ENCODE results near the gene DBF4B. TPM values are rescaled to one million over a fixed set of nuclear protein-coding genes. Genes with fewer than 3 reads are reported as not detected.

The DBF4B gene
- total RNA-seq, 1 experiment from 2014 or later = 20.5 TPM

DNA sequence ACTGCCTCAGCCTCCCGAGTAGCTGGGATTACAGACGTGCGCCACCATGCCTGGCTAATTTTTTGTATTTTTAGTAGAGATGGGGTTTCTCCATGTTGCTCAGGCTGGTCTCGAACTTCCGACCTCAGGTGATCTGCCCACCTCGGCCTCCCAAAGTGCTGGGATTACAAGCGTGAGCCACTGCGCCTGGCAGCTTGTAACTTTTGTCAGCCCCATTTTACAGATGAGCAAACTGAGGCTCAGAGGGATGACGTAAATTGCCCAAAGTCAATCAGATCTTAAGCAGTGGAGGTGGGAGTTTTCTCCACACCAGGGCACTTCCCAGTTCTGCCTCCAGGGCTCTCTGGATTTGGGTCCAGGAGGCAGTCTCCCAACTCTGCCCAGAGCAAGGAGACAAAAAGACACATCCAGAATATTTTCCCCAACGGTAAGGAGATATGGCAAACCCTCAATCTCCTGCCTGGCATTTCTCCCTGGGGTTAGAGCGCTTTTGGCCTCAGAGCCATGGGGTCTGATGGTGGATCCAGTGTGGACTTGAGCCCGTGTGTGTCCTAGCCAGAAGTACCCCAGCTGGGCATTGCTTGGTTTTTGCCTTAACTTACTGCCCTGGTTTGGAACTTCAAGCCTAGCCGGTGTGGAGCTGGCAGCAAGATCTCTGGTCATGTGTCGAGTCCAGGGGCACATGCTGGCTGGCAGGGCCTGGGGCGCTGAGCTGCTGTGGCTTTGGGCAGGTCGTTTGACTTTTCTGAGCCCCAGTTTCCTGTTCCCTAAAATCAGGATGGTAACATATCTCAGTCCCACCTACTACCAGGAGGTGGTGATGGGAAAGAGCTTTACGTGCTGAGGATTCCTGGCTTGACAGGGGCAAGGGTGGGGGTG is 53.7 kb downstream of the DBF4B start:
- Histone ChIP-seq H3K4me1 (ENCODE audit: insufficient read depth, low read length, poor library complexity, severe bottlenecking) (no peaks in the 10 kb centered on the region), H3K9me3 (ENCODE audit: low read depth, low read length, poor library complexity, severe bottlenecking) (no peaks in the 10 kb centered on the region), H3K27ac (ENCODE audit: low read depth, low read length, poor library complexity, severe bottlenecking) (no peak overlapping the region), H3K27me3 (replicated peaks; ENCODE audit: insufficient read depth, low read depth, low read length, poor library complexity) (no peaks in the 10 kb centered on the region), H3K36me3 (ENCODE audit: insufficient read depth, low read length, poor library complexity, severe bottlenecking) (no peaks in the 10 kb centered on the region), H3K4me3 (ENCODE audit: low read depth, low read length, poor library complexity, severe bottlenecking) (no peak overlapping the region)
- no TSS peak for BruUV-seq (replicated peaks)
- TF ChIP-seq CTCF (conservative IDR thresholded peaks at IDR 0.05; ENCODE audit: low read depth, low read length) (no peak), EZH2 (IDR thresholded peaks at IDR 0.05; ENCODE audit: borderline replicate concordance, low read depth, low read length, poor library complexity, severe bottlenecking) (no peak)
- POLR2A ChIA-PET (ENCODE audit: low non-redundant PET) = no interaction called here
- intact Hi-C loops (cut with micrococcal nuclease; ENCODE audit: unreplicated experiment) = no loop called here
- CTCF ChIA-PET = interaction anchor here (0.5 kb wide), 1 partner anchor 424 kb away, joined by 8 read pairs; no protein-coding TSS in a partner anchor
- no peak for DNase-seq (ENCODE audit: low spot score)

GRCh38 chr17:44763170-44763569 is 54.7 kb downstream of the DBF4B start:
- Histone ChIP-seq H3K4me1 (ENCODE audit: insufficient read depth, low read length, poor library complexity, severe bottlenecking) (no peaks in the 10 kb centered on the region), H3K36me3 (ENCODE audit: insufficient read depth, low read length, poor library complexity, severe bottlenecking) (no peaks in the 10 kb centered on the region), H3K27ac (ENCODE audit: low read depth, low read length, poor library complexity, severe bottlenecking) (no peak overlapping the region), H3K9me3 (ENCODE audit: low read depth, low read length, poor library complexity, severe bottlenecking) (no peaks in the 10 kb centered on the region), H3K27me3 (replicated peaks; ENCODE audit: insufficient read depth, low read depth, low read length, poor library complexity) (no peaks in the 10 kb centered on the region), H3K4me3 (ENCODE audit: low read depth, low read length, poor library complexity, severe bottlenecking) (no peak overlapping the region)
- intact Hi-C loops (cut with micrococcal nuclease; ENCODE audit: unreplicated experiment) = no loop called here
- CTCF ChIA-PET = interaction anchor here (0.6 kb wide), 2 partner anchors 9 to 245 kb away, joined by 4 read pairs; no protein-coding TSS in a partner anchor
- BruUV-seq (replicated peaks) = no TSS peak
- POLR2A ChIA-PET (ENCODE audit: low non-redundant PET) = no interaction called here
- no peak for DNase-seq (ENCODE audit: low spot score)
- no peak for TF ChIP-seq EZH2 (IDR thresholded peaks at IDR 0.05; ENCODE audit: borderline replicate concordance, low read depth, low read length, poor library complexity, severe bottlenecking)

GRCh38 chr17:44765965-44766364 is 57.5 kb downstream of the DBF4B start:
- POLR2A ChIA-PET (ENCODE audit: low non-redundant PET) = no interaction called here
- no peak for DNase-seq (ENCODE audit: low spot score)
- Histone ChIP-seq H3K4me1 (ENCODE audit: insufficient read depth, low read length, poor library complexity, severe bottlenecking) (no peaks in the 10 kb centered on the region), H3K27me3 (replicated peaks; ENCODE audit: insufficient read depth, low read depth, low read length, poor library complexity) (no peaks in the 10 kb centered on the region), H3K27ac (ENCODE audit: low read depth, low read length, poor library complexity, severe bottlenecking) (no peak overlapping the region), H3K4me3 (ENCODE audit: low read depth, low read length, poor library complexity, severe bottlenecking) (no peak overlapping the region), H3K36me3 (ENCODE audit: insufficient read depth, low read length, poor library complexity, severe bottlenecking) (no peaks in the 10 kb centered on the region), H3K9me3 (ENCODE audit: low read depth, low read length, poor library complexity, severe bottlenecking) (no peaks in the 10 kb centered on the region)
- no TSS peak for BruUV-seq (replicated peaks)
- intact Hi-C loops (cut with micrococcal nuclease; ENCODE audit: unreplicated experiment) = no loop called here
- CTCF ChIA-PET = no interaction called here
- TF ChIP-seq EZH2 (IDR thresholded peaks at IDR 0.05; ENCODE audit: borderline replicate concordance, low read depth, low read length, poor library complexity, severe bottlenecking) (no peak), CTCF (conservative IDR thresholded peaks at IDR 0.05; ENCODE audit: low read depth, low read length) (no peak)
